ENCODE results near the gene ZNF821.
A peak's percentile ranks its signal among the peaks of the same experiment; 100 is the strongest.

DNA sequence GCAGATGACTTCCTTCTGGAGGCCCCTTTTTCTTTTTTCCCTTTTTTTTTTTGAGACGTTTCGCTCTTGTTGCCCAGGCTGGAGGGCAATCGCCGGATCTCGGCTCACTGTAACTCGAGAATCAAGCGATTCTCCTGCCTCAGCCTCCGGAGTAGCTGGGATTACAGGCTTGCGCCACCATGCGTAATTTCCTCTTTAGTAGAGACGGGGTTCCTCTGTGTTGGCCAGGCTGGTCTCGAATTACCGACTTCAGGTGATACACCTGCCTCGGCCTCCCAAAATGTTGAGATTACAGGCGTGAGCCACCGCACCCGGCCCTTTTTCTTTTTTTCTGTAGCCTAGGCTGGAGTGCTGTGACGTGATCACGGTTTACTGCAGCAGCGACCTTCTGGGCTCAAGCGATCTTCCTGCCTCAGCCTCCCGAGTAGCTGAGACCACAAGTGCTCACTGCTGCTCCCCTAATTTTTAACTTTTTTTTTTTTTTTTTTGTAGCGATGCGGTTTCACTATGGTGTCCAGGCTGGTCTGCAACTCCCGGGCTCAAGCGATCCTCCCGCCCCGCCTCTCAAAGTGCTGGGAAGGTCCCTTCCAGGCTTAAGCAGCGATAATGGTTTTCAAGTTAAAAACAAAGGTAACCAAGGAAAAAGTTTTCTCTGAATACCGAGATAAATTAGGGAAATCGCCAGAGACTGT, 10.4 kb upstream of the ZNF821 start:
- TF ChIP-seq, protein P1, sequence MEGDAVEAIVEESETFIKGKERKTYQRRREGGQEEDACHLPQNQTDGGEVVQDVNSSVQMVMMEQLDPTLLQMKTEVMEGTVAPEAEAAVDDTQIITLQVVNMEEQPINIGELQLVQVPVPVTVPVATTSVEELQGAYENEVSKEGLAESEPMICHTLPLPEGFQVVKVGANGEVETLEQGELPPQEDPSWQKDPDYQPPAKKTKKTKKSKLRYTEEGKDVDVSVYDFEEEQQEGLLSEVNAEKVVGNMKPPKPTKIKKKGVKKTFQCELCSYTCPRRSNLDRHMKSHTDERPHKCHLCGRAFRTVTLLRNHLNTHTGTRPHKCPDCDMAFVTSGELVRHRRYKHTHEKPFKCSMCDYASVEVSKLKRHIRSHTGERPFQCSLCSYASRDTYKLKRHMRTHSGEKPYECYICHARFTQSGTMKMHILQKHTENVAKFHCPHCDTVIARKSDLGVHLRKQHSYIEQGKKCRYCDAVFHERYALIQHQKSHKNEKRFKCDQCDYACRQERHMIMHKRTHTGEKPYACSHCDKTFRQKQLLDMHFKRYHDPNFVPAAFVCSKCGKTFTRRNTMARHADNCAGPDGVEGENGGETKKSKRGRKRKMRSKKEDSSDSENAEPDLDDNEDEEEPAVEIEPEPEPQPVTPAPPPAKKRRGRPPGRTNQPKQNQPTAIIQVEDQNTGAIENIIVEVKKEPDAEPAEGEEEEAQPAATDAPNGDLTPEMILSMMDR (IDR thresholded peaks at IDR 0.05), result peak in 1 of 6 experiments; percentile 9
- no peak for TF ChIP-seq POLR2A (IDR thresholded peaks at IDR 0.05)

All from esophagus squamous epithelium (tissue), 4 donors.